Activated CD4-positive, CD25-positive, alpha-beta regulatory T cell (primary cell): ENCODE results near the gene POLL.

ENCODE experiments used
- DNase-seq, 4 experiments: peaks; one replicate each; lab custom pipeline; 2025; lab: John Stamatoyannopoulos, UW

The POLL gene

GRCh38 chr10:101573885-101574753, 13.9 kb downstream of the POLL start:
- DNase-seq, result no peak

- no peak for DNase-seq
These were observed 15.3 kb downstream of the POLL start for GRCh38 chr10:101572785-101573184.

- DNase-seq, result no peak
These were observed 15.9 kb downstream of the POLL start for GRCh38 chr10:101572126-101572525.

GRCh38 chr10:101571271-101571925, 16.7 kb downstream of the POLL start:
- no peak for DNase-seq

- no peak for DNase-seq
These were observed 17.4 kb downstream of the POLL start for GRCh38 chr10:101570428-101571270.

- peak; percentile 60 to 73 (median 66) for DNase-seq
These were observed 18.2 kb downstream of the POLL start for GRCh38 chr10:101569622-101570427.

GRCh38 chr10:101569323-101569621, 18.8 kb downstream of the POLL start:
- DNase-seq, result no peak

GRCh38 chr10:101568054-101568745, 19.9 kb downstream of the POLL start:
- DNase-seq, result no peak

GRCh38 chr10:101567165-101568006, 20.7 kb downstream of the POLL start:
- no peak for DNase-seq

GRCh38 chr10:101566333-101567164, 21.5 kb downstream of the POLL start:
- no peak for DNase-seq

- no peak for DNase-seq
These were observed 22.1 kb downstream of the POLL start for GRCh38 chr10:101565936-101566332.

GRCh38 chr10:101565370-101565900, 22.6 kb downstream of the POLL start:
- DNase-seq, result no peak

GRCh38 chr10:101564490-101564991, 23.5 kb downstream of the POLL start:
- no peak for DNase-seq

- DNase-seq, result no peak
These were observed 24.5 kb downstream of the POLL start for GRCh38 chr10:101563497-101564040.

GRCh38 chr10:101563007-101563406, 25.1 kb downstream of the POLL start:
- no peak for DNase-seq

GRCh38 chr10:101562231-101562630, 25.8 kb downstream of the POLL start:
- DNase-seq, result no peak

GRCh38 chr10:101561068-101561915, 26.8 kb downstream of the POLL start:
- DNase-seq, result no peak
